Smooth muscle cell (in vitro differentiated cells): Measurements from ENCODE around the gene DSCAML1. TPM values are rescaled to one million over a fixed set of nuclear protein-coding genes. Genes with fewer than 3 reads are reported as not detected.

Experiments
- DNase-seq: peaks from one replicate; lab custom pipeline; 2025; ENCODE audit not compliant: unreplicated experiment; lab: John Stamatoyannopoulos, UW
- H2AFZ ChIP-seq: fragments of 200-600 bp; sonication (generic); 2 replicates; pipeline ENCODE4 v1.6.0; 2016; ENCODE audit warnings: antibody characterized with exemption, low read depth, mild to moderate bottlenecking
- H3F3A ChIP-seq: fragments of 200-600 bp; sonication (generic); 2 replicates; pipeline ENCODE4 v1.6.0; 2017; ENCODE audit warnings: antibody characterized with exemption, low read depth
- H3K27ac ChIP-seq: fragments of 200-600 bp; sonication (generic); 2 replicates; pipeline ENCODE4 v1.5.1; 2016; ENCODE audit warnings: low read depth, mild to moderate bottlenecking
- H3K27me3 ChIP-seq: fragments of 200-600 bp; sonication (generic); 2 replicates; pipeline ENCODE4 v1.6.1; 2016; ENCODE audit warnings: low read depth, mild to moderate bottlenecking
- H3K36me3 ChIP-seq: fragments of 200-600 bp; sonication (generic); 2 replicates; pipeline ENCODE4 v1.5.1; 2016; ENCODE audit warnings: low read depth
- H3K4me1 ChIP-seq: fragments of 200-600 bp; sonication (generic); 2 replicates; pipeline ENCODE4 v1.5.1; 2016; ENCODE audit warnings: low read depth
- H3K4me2 ChIP-seq: fragments of 200-600 bp; sonication (generic); 2 replicates; pipeline ENCODE4 v1.6.0; 2016; ENCODE audit warnings: mild to moderate bottlenecking
- H3K4me3 ChIP-seq: fragments of 200-600 bp; sonication (generic); 2 replicates; pipeline ENCODE4 v1.5.1; 2016; ENCODE audit warnings: mild to moderate bottlenecking
- H3K79me2 ChIP-seq: fragments of 200-600 bp; sonication (generic); 2 replicates; pipeline ENCODE4 v1.6.0; 2016; ENCODE audit warnings: low read depth, mild to moderate bottlenecking
- H3K9ac ChIP-seq: fragments of 200-600 bp; sonication (generic); 2 replicates; pipeline ENCODE4 v1.6.0; 2016; ENCODE audit warnings: low read depth
- H3K9me3 ChIP-seq: fragments of 200-600 bp; sonication (generic); replicated peaks from 2 replicates; pipeline ENCODE4 v1.5.1; 2016; ENCODE audit warnings: low read depth
- H4K20me1 ChIP-seq: fragments of 200-600 bp; sonication (generic); 2 replicates; pipeline ENCODE4 v1.6.0; 2016; ENCODE audit warnings: low read depth
- CTCF ChIP-seq: fragments of 200-600 bp; sonication (generic); IDR thresholded peaks from 2 replicates; pipeline ENCODE4 v1.5.1; 2017; ENCODE audit warnings: borderline replicate concordance, mild to moderate bottlenecking, antibody characterized with exemption; ENCODE audit not compliant: insufficient read depth, poor library complexity, severe bottlenecking
- WGBS: methylation state at CpG from one replicate; pipeline ENCODE4 v1.1.7; 2016; ENCODE audit warnings: low lambda C conversion rate; 5-methylcytosine and 5-hydroxymethylcytosine counted together
- polyA plus RNA-seq: library from polyadenylated mRNA; unstranded; fragments of >200 nt; fragmentation: Nextera tagmentation; extraction: Ambion mirVana; gene quantifications from 2 replicates; pipeline ENCODE4 v1.2.1, GENCODE V29; 2016
- total RNA-seq: library from RNA; depleted of rRNA; stranded (reverse); fragments of >200 nt; gene quantifications from 2 replicates; pipeline ENCODE4 v1.2.3, GENCODE V29; 2014

Gene DSCAML1
- total and polyA plus RNA-seq, 2 experiments from 2014 or later = 0.22 TPM; not detected in 1

- no peaks in the 10 kb centered on the region for H3F3A ChIP-seq
- H3K9ac ChIP-seq = no peak overlapping the region
- no peak for TF ChIP-seq CTCF
- peaks cover 18% of the 10 kb centered on the region for H3K27me3 ChIP-seq
- no peak overlapping the region for H3K27ac ChIP-seq
- 99% methylated on average over 2 of the region's 2 CpGs for WGBS
- DNase-seq = no peak
- H3K4me3 ChIP-seq = no peak overlapping the region
- no peaks in the 10 kb centered on the region for H3K36me3 ChIP-seq
- no peaks in the 10 kb centered on the region for H4K20me1 ChIP-seq
- no peaks in the 10 kb centered on the region for H3K79me2 ChIP-seq
- H2AFZ ChIP-seq = no peak overlapping the region
- no peaks in the 10 kb centered on the region for H3K9me3 ChIP-seq
- H3K4me2 ChIP-seq = no peak overlapping the region
- no peaks in the 10 kb centered on the region for H3K4me1 ChIP-seq
Measured at GRCh38 chr11:117470576-117470975, 326.4 kb downstream of the DSCAML1 start.

- no peak for TF ChIP-seq CTCF
- H3K27me3 ChIP-seq = peaks cover 20% of the 10 kb centered on the region
- 80% methylated on average over 4 of the region's 4 CpGs for WGBS
Measured at GRCh38 chr11:117468888-117469287, 328.1 kb downstream of the DSCAML1 start.

GRCh38 chr11:117467770-117468169, 329.2 kb downstream of the DSCAML1 start:
- Histone ChIP-seq H3K9ac (no peak overlapping the region), H3K4me1 (no peaks in the 10 kb centered on the region), H3K27me3 (peaks cover 22% of the 10 kb centered on the region), H4K20me1 (no peaks in the 10 kb centered on the region), H3K9me3 (no peaks in the 10 kb centered on the region), H3F3A (no peaks in the 10 kb centered on the region), H2AFZ (no peak overlapping the region), H3K79me2 (no peaks in the 10 kb centered on the region), H3K4me2 (no peak overlapping the region), H3K27ac (no peak overlapping the region), H3K36me3 (no peaks in the 10 kb centered on the region), H3K4me3 (no peak overlapping the region)
- 83% methylated on average over 5 of the region's 5 CpGs for WGBS
- TF ChIP-seq CTCF = no peak
- DNase-seq = no peak

More at GRCh38 chr11:117468888-117469287, 328.1 kb downstream of the DSCAML1 start:
- no peak overlapping the region for H3K9ac ChIP-seq
- H3K36me3 ChIP-seq = no peaks in the 10 kb centered on the region
- H3K9me3 ChIP-seq = no peaks in the 10 kb centered on the region
- no peak overlapping the region for H3K4me3 ChIP-seq
- no peaks in the 10 kb centered on the region for H3F3A ChIP-seq
- H4K20me1 ChIP-seq = no peaks in the 10 kb centered on the region
- H3K27ac ChIP-seq = no peak overlapping the region
- H3K79me2 ChIP-seq = no peaks in the 10 kb centered on the region
- no peak overlapping the region for H2AFZ ChIP-seq
- H3K4me2 ChIP-seq = no peak overlapping the region
- H3K4me1 ChIP-seq = no peaks in the 10 kb centered on the region
- DNase-seq = no peak

GRCh38 chr11:117466966-117467365, 330.1 kb downstream of the DSCAML1 start:
- Histone ChIP-seq H3F3A (no peaks in the 10 kb centered on the region), H3K4me2 (no peak overlapping the region), H3K36me3 (no peaks in the 10 kb centered on the region), H3K79me2 (no peaks in the 10 kb centered on the region), H3K9me3 (no peaks in the 10 kb centered on the region), H4K20me1 (no peaks in the 10 kb centered on the region), H3K9ac (no peak overlapping the region), H3K4me3 (no peak overlapping the region), H2AFZ (no peak overlapping the region), H3K27ac (no peak overlapping the region), H3K4me1 (no peaks in the 10 kb centered on the region), H3K27me3 (peaks cover 22% of the 10 kb centered on the region)
- WGBS = 94% methylated on average over 14 of the region's 14 CpGs
- TF ChIP-seq CTCF = no peak
- DNase-seq = no peak
